CD4-positive, alpha-beta memory T cell (primary cell): Measurements from ENCODE around the gene COL4A1. TPM values are rescaled to one million over a fixed set of nuclear protein-coding genes. Genes with fewer than 3 reads are reported as not detected.
A peak's percentile ranks its signal among the peaks of the same experiment; 100 is the strongest.

Experiments used
- CTCF ChIA-PET: fragments of 350-600 bp; sonication (Branson Sonifier 250); formaldehyde crosslinking; loops from one replicate; lab custom pipeline; 2021; ENCODE audit warnings: inconsistent platforms; ENCODE audit not compliant: partially characterized antibody; lab: Charles Lee
- POLR2A ChIA-PET: fragments of 350-600 bp; sonication (Branson Sonifier 250); formaldehyde crosslinking; loops from one replicate; lab custom pipeline; 2021; ENCODE audit not compliant: partially characterized antibody; lab: Charles Lee
- DNase-seq, 5 donors: peaks; one replicate each; pipeline versions ENCODE4 v3.0.0 to v3.0.0-alpha.2; 2020 to 2022; ENCODE audit warnings: mixed read lengths in 1 of 5
- H3K27ac ChIP-seq: one replicate; pipeline ENCODE4 v1.7.0; 2013; ENCODE audit warnings: low read depth, low read length
- H3K27me3 ChIP-seq: 2 replicates; pipeline ENCODE4 v1.7.0; 2013; ENCODE audit warnings: mild to moderate bottlenecking, low read length, moderate library complexity; ENCODE audit not compliant: insufficient read depth
- H3K36me3 ChIP-seq: 2 replicates; pipeline ENCODE4 v1.7.0; 2013; ENCODE audit warnings: mild to moderate bottlenecking, low read length, moderate library complexity; ENCODE audit not compliant: insufficient read depth
- H3K4me1 ChIP-seq: 2 replicates; pipeline ENCODE4 v1.7.0; 2013; ENCODE audit warnings: mild to moderate bottlenecking, low read length, moderate library complexity; ENCODE audit not compliant: insufficient read depth
- H3K4me3 ChIP-seq, 2 donors: one replicate each; pipeline ENCODE4 v1.7.0; 2013; ENCODE audit warnings: low read length in 2 of 2, mild to moderate bottlenecking in 1 of 2
- H3K9me3 ChIP-seq, 2 donors: one replicate each; pipeline ENCODE4 v1.7.0; 2013; ENCODE audit warnings: low read length in 2 of 2, control low read depth in 1 of 2; ENCODE audit not compliant: control insufficient read depth in 1 of 2
- H3K27ac Mint-ChIP-seq, 7 donors: one replicate each; pipeline ENCODE4 v1.8.0; 2020 to 2021; ENCODE audit warnings: mixed read lengths in 7 of 7, mild to moderate bottlenecking in 6 of 7, inconsistent platforms in 3 of 7, moderate library complexity in 3 of 7
- H3K27me3 Mint-ChIP-seq, 2 donors: one replicate each; pipeline ENCODE4 v1.8.0; 2020 to 2021; ENCODE audit warnings: mixed read lengths in 2 of 2
- H3K36me3 Mint-ChIP-seq, 2 donors: one replicate each; pipeline ENCODE4 v1.8.0; 2020 to 2021; ENCODE audit warnings: mixed read lengths in 2 of 2, inconsistent platforms in 1 of 2, mild to moderate bottlenecking in 1 of 2
- H3K4me1 Mint-ChIP-seq, 4 donors: one replicate each; pipeline ENCODE4 v1.8.0; 2020 to 2021; ENCODE audit warnings: mixed read lengths in 4 of 4, mild to moderate bottlenecking in 1 of 4
- H3K4me3 Mint-ChIP-seq, 8 donors: one replicate each; pipeline ENCODE4 v1.8.0; 2020 to 2021; ENCODE audit warnings: mixed read lengths in 8 of 8, mild to moderate bottlenecking in 7 of 8, moderate library complexity in 6 of 8, inconsistent platforms in 3 of 8
- H3K9me3 Mint-ChIP-seq, 8 donors: one replicate each; pipeline ENCODE4 v1.8.0; 2020 to 2021; ENCODE audit warnings: mixed read lengths in 8 of 8, mild to moderate bottlenecking in 5 of 8, inconsistent platforms in 3 of 8, moderate library complexity in 1 of 8
- intact Hi-C: fragments of 100-400 bp; cut with micrococcal nuclease; formaldehyde crosslinking; loops from one replicate; pipeline ENCODE4 v1.15.1; 2023
- polyA plus RNA-seq, 2 donors: library from polyadenylated mRNA; unstranded; fragments of 300-500 nt; fragmentation: Illumina TruSeq; gene quantifications; one replicate each; pipeline ENCODE4 v1.2.3, GENCODE V29; 2021
- total RNA-seq, 2 experiments: library from RNA; stranded (reverse); gene quantifications; one replicate each; pipeline ENCODE4 v1.2.3, GENCODE V29; 2021

Gene COL4A1
- total and polyA plus RNA-seq, 4 experiments from 2014 or later = not detected

- H3K27me3 ChIP-seq = no peaks in the 10 kb centered on the region
- peak overlapping the region in 1 of 7 donors; percentile 35 for H3K27ac Mint-ChIP-seq
- H3K9me3 ChIP-seq = no peaks in the 10 kb centered on the region
- CTCF ChIA-PET = no interaction called here
- H3K36me3 ChIP-seq = no peaks in the 10 kb centered on the region
- intact Hi-C loops = no loop called here
- H3K4me3 ChIP-seq = no peak overlapping the region
- H3K9me3 Mint-ChIP-seq = peaks cover 0 to 2% (median 0%) of the 10 kb centered on the region in 8 donors
- POLR2A ChIA-PET = no interaction called here
- H3K4me1 Mint-ChIP-seq = no peaks in the 10 kb centered on the region
- DNase-seq = no peak
- H3K27me3 Mint-ChIP-seq = peaks cover 6 to 7% of the 10 kb centered on the region in 2 donors
- H3K4me1 ChIP-seq = no peaks in the 10 kb centered on the region
- no peaks in the 10 kb centered on the region for H3K36me3 Mint-ChIP-seq
- no peak overlapping the region for H3K27ac ChIP-seq
- H3K4me3 Mint-ChIP-seq = no peak overlapping the region
Observed at GRCh38 chr13:110263888-110264287, 43.1 kb downstream of the COL4A1 start.

GRCh38 chr13:110263404-110263803, 43.6 kb downstream of the COL4A1 start:
- H3K27me3 Mint-ChIP-seq = peaks cover 6 to 7% of the 10 kb centered on the region in 2 donors
- Histone ChIP-seq H3K36me3 (no peaks in the 10 kb centered on the region), H3K9me3 (no peaks in the 10 kb centered on the region), H3K27me3 (no peaks in the 10 kb centered on the region), H3K27ac (no peak overlapping the region), H3K4me1 (no peaks in the 10 kb centered on the region), H3K4me3 (no peak overlapping the region)
- no peak for DNase-seq
- H3K4me3 Mint-ChIP-seq = no peak overlapping the region
- CTCF ChIA-PET = no interaction called here
- no peaks in the 10 kb centered on the region for H3K36me3 Mint-ChIP-seq
- no peaks in the 10 kb centered on the region for H3K4me1 Mint-ChIP-seq
- no peak overlapping the region for H3K27ac Mint-ChIP-seq
- H3K9me3 Mint-ChIP-seq = peaks cover 0 to 2% (median 0%) of the 10 kb centered on the region in 8 donors
- POLR2A ChIA-PET = no interaction called here
- intact Hi-C loops = no loop called here

GRCh38 chr13:110262508-110263291, 44.3 kb downstream of the COL4A1 start:
- no peak for DNase-seq
- intact Hi-C loops = no loop called here
- no peak overlapping the region for H3K27ac Mint-ChIP-seq
- no peak overlapping the region for H3K27ac ChIP-seq
- no peaks in the 10 kb centered on the region for H3K4me1 ChIP-seq
- no peaks in the 10 kb centered on the region for H3K36me3 ChIP-seq
- no peaks in the 10 kb centered on the region for H3K9me3 ChIP-seq
- no peak overlapping the region for H3K4me3 Mint-ChIP-seq
- H3K9me3 Mint-ChIP-seq = peaks cover 0 to 2% (median 0%) of the 10 kb centered on the region in 8 donors
- no peak overlapping the region for H3K4me3 ChIP-seq
- CTCF ChIA-PET = no interaction called here
- no peaks in the 10 kb centered on the region for H3K36me3 Mint-ChIP-seq
- POLR2A ChIA-PET = no interaction called here
- no peaks in the 10 kb centered on the region for H3K27me3 ChIP-seq
- H3K4me1 Mint-ChIP-seq = no peaks in the 10 kb centered on the region
- peaks cover 6 to 7% of the 10 kb centered on the region in 2 donors for H3K27me3 Mint-ChIP-seq

- Histone ChIP-seq H3K27ac (no peak overlapping the region), H3K4me3 (no peak overlapping the region), H3K9me3 (no peaks in the 10 kb centered on the region), H3K36me3 (no peaks in the 10 kb centered on the region), H3K4me1 (no peaks in the 10 kb centered on the region), H3K27me3 (no peaks in the 10 kb centered on the region)
- Mint-ChIP-seq H3K27ac (no peak overlapping the region), H3K9me3 (peaks cover 0 to 2% (median 0%) of the 10 kb centered on the region in 8 donors), H3K4me3 (no peak overlapping the region), H3K27me3 (peaks cover 6 to 7% of the 10 kb centered on the region in 2 donors), H3K4me1 (no peaks in the 10 kb centered on the region), H3K36me3 (no peaks in the 10 kb centered on the region)
- ChIA-PET POLR2A (no interaction called here), CTCF (no interaction called here)
- intact Hi-C loops = no loop called here
- no peak for DNase-seq
Observed at GRCh38 chr13:110262082-110262436, 44.9 kb downstream of the COL4A1 start.

- peaks cover 4 to 7% of the 10 kb centered on the region in 2 donors for H3K27me3 Mint-ChIP-seq
Observed at GRCh38 chr13:110261166-110262081, 45.5 kb downstream of the COL4A1 start.

GRCh38 chr13:110259651-110260050, 47.3 kb downstream of the COL4A1 start:
- Histone ChIP-seq H3K4me1 (no peaks in the 10 kb centered on the region), H3K9me3 (no peaks in the 10 kb centered on the region), H3K4me3 (no peak overlapping the region), H3K27me3 (no peaks in the 10 kb centered on the region), H3K27ac (no peak overlapping the region), H3K36me3 (no peaks in the 10 kb centered on the region)
- Mint-ChIP-seq H3K27me3 (peaks cover 2 to 8% of the 10 kb centered on the region in 2 donors), H3K27ac (no peak overlapping the region), H3K36me3 (no peaks in the 10 kb centered on the region), H3K4me1 (peaks cover 0 to 2% (median 0%) of the 10 kb centered on the region in 4 donors), H3K4me3 (no peak overlapping the region), H3K9me3 (peaks cover 0 to 10% (median 2%) of the 10 kb centered on the region in 8 donors)
- ChIA-PET POLR2A (no interaction called here), CTCF (no interaction called here)
- intact Hi-C loops = no loop called here
- no peak for DNase-seq

More at GRCh38 chr13:110261166-110262081, 45.5 kb downstream of the COL4A1 start:
- H3K27me3 ChIP-seq = no peaks in the 10 kb centered on the region
- Mint-ChIP-seq H3K36me3 (no peaks in the 10 kb centered on the region), H3K9me3 (peaks cover 0 to 4% (median 0%) of the 10 kb centered on the region in 8 donors), H3K4me3 (no peak overlapping the region), H3K27ac (no peak overlapping the region), H3K4me1 (peaks cover 0 to under 1% (median 0%) of the 10 kb centered on the region in 4 donors)
- H3K9me3 ChIP-seq = no peaks in the 10 kb centered on the region
- intact Hi-C loops = no loop called here
- no peaks in the 10 kb centered on the region for H3K4me1 ChIP-seq
- ChIA-PET POLR2A (no interaction called here), CTCF (no interaction called here)
- no peak overlapping the region for H3K4me3 ChIP-seq
- DNase-seq = no peak
- no peaks in the 10 kb centered on the region for H3K36me3 ChIP-seq
- H3K27ac ChIP-seq = no peak overlapping the region
